ENCODE measurements around the gene NAPSA.

Gene NAPSA

DNA sequence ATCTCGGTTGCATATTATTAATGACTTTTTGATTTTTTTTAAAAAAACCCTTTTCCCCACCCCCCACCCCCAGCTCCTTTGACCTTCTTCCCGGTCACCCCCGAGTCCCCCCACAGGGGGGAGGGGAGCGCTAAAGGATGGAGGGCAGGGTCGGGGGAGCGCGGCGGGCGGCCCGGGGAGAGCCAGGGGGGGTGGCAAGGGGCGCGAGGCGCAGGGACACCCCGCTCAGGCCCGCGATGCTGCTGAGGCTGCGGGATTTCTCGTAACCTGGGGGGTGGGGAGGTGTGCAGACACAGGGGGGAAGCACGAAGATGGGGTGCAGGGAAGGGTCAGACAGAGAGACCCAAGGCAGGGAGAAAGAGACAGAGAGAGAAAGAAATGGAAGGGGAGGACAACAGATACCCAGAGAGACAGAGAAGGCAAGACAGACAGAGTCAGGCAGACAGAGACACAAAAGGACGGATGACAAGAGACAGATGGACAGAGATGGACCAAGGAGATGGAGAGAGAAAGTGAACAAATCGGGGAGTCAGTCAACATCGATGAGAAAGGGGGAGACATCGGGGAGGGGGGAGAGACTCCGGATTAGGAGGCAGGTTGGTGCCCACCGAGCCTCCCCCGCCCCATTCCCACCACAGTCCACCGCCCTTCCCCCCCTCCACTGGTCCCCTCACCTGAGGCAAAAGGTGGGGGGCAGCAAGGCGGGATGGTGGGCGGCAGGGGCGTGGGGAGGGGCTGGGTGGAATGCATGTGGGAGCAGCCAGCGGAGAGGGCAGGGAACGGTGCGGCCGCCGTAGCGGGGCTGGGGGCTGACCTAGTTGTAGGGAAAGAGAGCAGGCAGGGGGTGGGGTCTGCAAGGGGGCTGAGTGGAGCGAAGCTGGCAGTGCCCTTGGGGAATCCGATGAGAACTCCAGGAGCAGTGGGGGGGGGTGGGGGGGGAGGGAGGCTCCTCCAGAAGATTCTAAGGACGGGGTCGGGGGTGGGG lies 50.4 kb downstream of the NAPSA start:
- no peak for DNase-seq (ENCODE audit: low read depth)

DNA sequence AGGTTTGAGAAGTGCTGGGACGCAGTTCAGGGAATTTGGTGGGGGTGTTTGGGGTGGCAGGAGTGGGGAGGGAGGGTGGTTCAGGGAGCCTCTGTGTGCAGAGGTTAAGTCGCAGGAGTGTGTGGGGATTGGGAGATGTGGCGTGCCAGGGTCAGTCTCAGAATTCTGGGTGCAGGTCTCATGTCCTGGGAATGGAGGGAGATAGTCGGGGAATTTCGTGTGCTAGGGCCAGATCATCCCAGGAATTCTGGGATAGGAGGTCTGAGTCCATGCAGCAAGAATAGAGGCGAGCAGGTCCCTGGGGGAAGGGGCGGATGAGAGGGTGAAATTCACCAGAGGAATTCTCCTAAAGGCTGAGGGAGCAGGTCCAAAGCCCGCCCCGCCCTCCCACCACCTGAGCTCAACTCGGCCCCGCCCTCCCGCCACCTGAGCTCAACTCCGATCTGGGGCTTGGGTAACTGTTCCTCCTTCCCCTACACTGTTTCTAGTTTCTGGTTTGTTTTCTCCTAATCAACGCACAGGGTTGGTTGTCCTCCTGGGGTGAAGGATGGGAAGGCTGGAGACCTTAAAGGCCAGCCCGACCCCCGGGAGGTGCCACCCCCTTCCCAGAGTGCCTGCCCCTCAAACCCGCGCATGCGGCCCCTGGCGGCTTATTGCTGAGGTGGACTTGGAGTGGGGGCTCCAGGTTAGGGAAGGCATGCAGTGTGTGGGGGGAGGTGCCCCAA lies 51.5 kb downstream of the NAPSA start:
- no peak for DNase-seq (ENCODE audit: low read depth)

GRCh38 chr19:50312967-50313811 lies 52.2 kb downstream of the NAPSA start:
- DNase-seq (ENCODE audit: low read depth) = no peak

DNA sequence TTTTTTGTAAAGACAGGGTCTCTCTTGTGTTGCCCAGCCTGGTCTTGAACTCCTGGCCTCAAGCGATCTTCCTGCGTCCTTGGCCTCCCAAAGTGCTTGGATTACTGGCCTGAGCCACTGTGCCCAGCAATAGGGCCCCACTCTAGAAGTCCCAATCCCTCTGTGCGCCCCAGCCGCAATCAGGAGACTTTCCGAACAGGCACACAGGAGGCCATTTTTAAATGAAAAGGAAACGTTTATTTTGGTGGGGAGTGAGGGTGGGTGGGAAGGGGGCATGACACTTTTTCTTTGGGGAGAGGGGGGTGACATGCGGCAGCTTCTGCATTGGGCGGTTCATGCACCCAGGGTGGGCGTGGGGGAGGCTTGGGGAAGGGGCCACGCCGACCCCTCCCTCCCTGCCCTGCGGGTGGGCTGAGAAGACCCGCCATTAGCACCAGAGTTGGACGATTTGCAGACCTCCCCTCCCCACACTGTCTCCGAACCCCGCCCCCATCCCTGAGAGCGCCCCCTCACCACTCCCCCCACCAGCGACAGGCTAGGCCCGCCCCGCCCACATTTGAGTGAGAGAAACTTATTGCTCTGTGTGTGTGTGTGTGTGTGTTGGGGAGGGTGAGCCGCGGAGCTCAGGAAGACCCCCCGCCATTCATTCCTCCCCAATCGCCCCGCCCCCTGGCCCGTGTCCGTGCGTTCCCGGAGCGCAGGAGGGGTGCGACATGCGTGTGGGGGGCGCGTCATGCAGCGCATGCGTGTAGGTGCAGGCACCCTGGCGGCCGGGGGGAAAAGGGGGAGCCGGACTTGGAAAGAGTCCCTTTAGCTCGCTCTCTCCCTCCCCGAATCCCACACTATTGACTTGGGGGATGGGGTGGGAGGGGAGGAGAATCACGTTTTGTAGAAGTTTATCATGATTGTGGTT lies 53.5 kb downstream of the NAPSA start:
- DNase-seq (ENCODE audit: low read depth) = no peak

GRCh38 chr19:50310759-50311465 lies 54.5 kb downstream of the NAPSA start:
- no peak for DNase-seq (ENCODE audit: low read depth)

GRCh38 chr19:50309396-50310125 lies 55.9 kb downstream of the NAPSA start:
- no peak for DNase-seq (ENCODE audit: low read depth)

DNA sequence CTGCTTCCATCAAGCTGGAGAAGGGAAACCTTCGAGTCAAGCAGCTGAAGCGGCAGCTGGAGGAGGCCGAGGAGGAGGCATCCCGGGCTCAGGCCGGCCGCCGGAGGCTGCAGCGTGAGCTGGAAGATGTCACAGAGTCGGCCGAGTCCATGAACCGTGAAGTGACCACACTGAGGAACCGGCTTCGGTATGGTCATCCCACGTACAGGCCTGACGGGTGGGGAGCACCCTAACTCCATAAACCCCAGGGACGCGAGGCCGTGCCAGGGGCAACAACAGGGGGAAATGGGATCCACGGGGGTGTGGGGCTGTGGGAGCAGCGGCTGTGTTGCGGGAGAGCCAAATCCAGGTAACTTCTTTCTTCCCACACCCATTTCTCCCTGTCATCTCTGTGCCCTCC lies 56.4 kb downstream of the NAPSA start:
- no peak for DNase-seq (ENCODE audit: low read depth)
